Dermis blood vessel endothelial cell (primary cell): ENCODE data around the gene IARS2. TPM values are rescaled to one million over a fixed set of nuclear protein-coding genes. Genes with fewer than 3 reads are reported as not detected.
"Not testable (repeated sequence)": the region's sequence is repeated elsewhere in the genome, so short reads cannot be mapped to it uniquely, and the experiment has no call there.

ENCODE experiments used
- DNase-seq: peaks from one replicate; pipeline ENCODE4 v3.0.0; 2010
- total RNA-seq: library from RNA; depleted of rRNA; stranded (reverse); fragments of >200 nt; gene quantifications from 2 replicates; pipeline ENCODE4 v1.2.3, GENCODE V29; 2014

The IARS2 gene
- 89.2 and 130 TPM in 2 replicates for total RNA-seq

GRCh38 chr1:220094016-220094911, at the start of gene IARS2:
Gene IARS2 (plus strand): TSS chr1:220094132. CDS start chr1:220094217, 85 bp downstream.
- DNase-seq = peak; percentile 90

- no peak for DNase-seq
These were observed 49.1 kb upstream of the IARS2 start for GRCh38 chr1:220044678-220045355.

GRCh38 chr1:220045356-220046051, 48.4 kb upstream of the IARS2 start:
- DNase-seq = peak; percentile 26

GRCh38 chr1:220046052-220046930, 47.6 kb upstream of the IARS2 start, which contains the start of gene EPRS1:
Gene EPRS1 (minus strand): TSS chr1:220046505. CDS start chr1:220046388, 117 bp downstream.
- DNase-seq = peak; percentile 99

GRCh38 chr1:220056374-220056773, 37.6 kb upstream of the IARS2 start:
- no peak for DNase-seq

- DNase-seq = no peak
These were observed 33.1 kb upstream of the IARS2 start for GRCh38 chr1:220060876-220061275.

- DNase-seq = no peak
These were observed 31.3 kb upstream of the IARS2 start for GRCh38 chr1:220062629-220063028.

GRCh38 chr1:220067269-220068204, 26.4 kb upstream of the IARS2 start:
- no peak for DNase-seq

- peak; percentile 43 for DNase-seq
These were observed 16.8 kb upstream of the IARS2 start for GRCh38 chr1:220076861-220077762.

- DNase-seq = no peak
These were observed 16.0 kb upstream of the IARS2 start for GRCh38 chr1:220077887-220078286.

GRCh38 chr1:220084460-220084859, 9.5 kb upstream of the IARS2 start:
- DNase-seq = peak; percentile 65

GRCh38 chr1:220086261-220086686, 7.7 kb upstream of the IARS2 start:
- DNase-seq = not testable (repeated sequence)

- DNase-seq = peak; percentile 98
These were observed 4.0 kb upstream of the IARS2 start, which contains the start of gene BPNT1 for GRCh38 chr1:220089650-220090556. Gene BPNT1 (minus strand): TSS chr1:220089788. CDS start chr1:220079846, 9,942 bp downstream.

GRCh38 chr1:220092694-220093093, 1.2 kb upstream of the IARS2 start:
- DNase-seq = no peak

- no peak for DNase-seq
These were observed 444 bp upstream of the IARS2 start for GRCh38 chr1:220093361-220094015.

- DNase-seq = peak; percentile 37
These were observed 5.9 kb downstream of the IARS2 start for GRCh38 chr1:220099826-220100225.

- not testable (repeated sequence) for DNase-seq
These were observed 16.5 kb downstream of the IARS2 start for GRCh38 chr1:220110473-220110872.

GRCh38 chr1:220112600-220112999, 18.7 kb downstream of the IARS2 start:
- not testable (repeated sequence) for DNase-seq
